Spleen (tissue), 11 donors: Measurements from ENCODE around the gene NGRN. TPM values are rescaled to one million over a fixed set of nuclear protein-coding genes. Genes with fewer than 3 reads are reported as not detected.
"Not testable (repeated sequence)": the region's sequence is repeated elsewhere in the genome, so short reads cannot be mapped to it uniquely, and the experiment has no call there.

Experiments used
- DNase-seq: peaks from one replicate; pipeline ENCODE4 v3.0.0-alpha.2; 2020
- H3K27ac ChIP-seq, 8 donors: fragments of 200-600 bp; sonication (generic) in 7 of 8; 1 replicate in 4 of 8; 2 replicates in 4 of 8; pipeline versions ENCODE4 v1.5.0 to v1.8.0; 2016 to 2021; ENCODE audit warnings: inconsistent platforms in 4 of 8, mild to moderate bottlenecking in 4 of 8, moderate library complexity in 1 of 8
- H3K27me3 ChIP-seq, 7 donors: fragments of 200-600 bp; sonication (generic) in 6 of 7; replicated peaks in 1 of 7; 1 replicate in 4 of 7; 2 replicates in 3 of 7; pipeline versions ENCODE4 v1.5.0 to v1.8.0; 2016 to 2021; ENCODE audit warnings: inconsistent platforms in 3 of 7, mild to moderate bottlenecking in 1 of 7
- H3K36me3 ChIP-seq, 6 donors: fragments of 200-600 bp; sonication (generic) in 5 of 6; 1 replicate in 4 of 6; 2 replicates in 2 of 6; pipeline versions ENCODE4 v1.5.0 to v1.8.0; 2016 to 2021; ENCODE audit warnings: inconsistent platforms in 2 of 6
- H3K4me1 ChIP-seq, 6 donors: fragments of 200-600 bp; sonication (generic) in 5 of 6; 1 replicate in 3 of 6; 2 replicates in 3 of 6; pipeline versions ENCODE4 v1.5.0 to v1.8.0; 2016 to 2021; ENCODE audit warnings: inconsistent platforms in 3 of 6
- H3K4me3 ChIP-seq, 8 donors: fragments of 200-600 bp; sonication (generic) in 7 of 8; 1 replicate in 4 of 8; 2 replicates in 4 of 8; pipeline versions ENCODE4 v1.5.0 to v1.8.0; 2016 to 2021; ENCODE audit warnings: inconsistent platforms in 4 of 8, mild to moderate bottlenecking in 4 of 8, moderate library complexity in 2 of 8
- H3K9me3 ChIP-seq, 8 donors: fragments of 200-600 bp; sonication (generic) in 7 of 8; 1 replicate in 4 of 8; 2 replicates in 4 of 8; pipeline versions ENCODE4 v1.5.0 to v1.8.0; 2016 to 2021; ENCODE audit warnings: inconsistent platforms in 4 of 8
- POLR2A ChIP-seq, 3 donors: fragments of 450-650 bp; IDR thresholded peaks; one replicate each; pipeline ENCODE4 v1.5.1; 2017; ENCODE audit warnings: antibody characterized with exemption in 3 of 3, mild to moderate bottlenecking in 1 of 3
- POLR2AphosphoS5 ChIP-seq, 3 donors: sonication (generic); formaldehyde crosslinking; IDR thresholded peaks; one replicate each; pipeline ENCODE4 v1.5.1; 2017; ENCODE audit warnings: antibody characterized with exemption in 3 of 3
- WGBS, 5 donors: extraction: QIAGEN DNeasy Blood & Tissue Kit in 3 of 5; methylation state at CpG; one replicate each; pipeline versions ENCODE4 v1.1.5 to v1.1.7; 2013 to 2018; 5-methylcytosine and 5-hydroxymethylcytosine counted together
- intact Hi-C: fragments of 100-400 bp; cut with DNase I; formaldehyde crosslinking; loops from one replicate; pipeline ENCODE4 v1.15.0; 2023; ENCODE audit warnings: low total_unique reads
- polyA plus RNA-seq, 3 donors: library from polyadenylated mRNA; stranded (reverse); fragments of 200-250 nt; gene quantifications; one replicate each; pipeline ENCODE4 v1.2.1, GENCODE V29; 2013
- total RNA-seq, 7 donors: library from RNA; depleted of rRNA in 3 of 7; stranded (reverse); fragments of >200 nt in 3 of 7; fragmentation: NEBNext Ultra II Directional in 4 of 7; extraction: Animal tissue kit (Norgen Biotek cat#: 25700) in 4 of 7; gene quantifications; one replicate each; pipeline versions ENCODE4 v1.1.0 to v1.2.1, GENCODE V29; 2016 to 2021
- TF ChIP-seq, protein P1 (sequence below), 11 experiments: fragments of 200-600 bp in 7 of 11; fragments of 450-650 bp in 4 of 11; sonication (generic) in 4 of 11; IDR thresholded peaks in 8 of 11; conservative IDR thresholded peaks in 3 of 11; 1 replicate in 7 of 11; 2 replicates in 4 of 11; pipeline versions ENCODE4 v1.4.0 to v1.8.0; 2016 to 2021; ENCODE audit warnings: antibody characterized with exemption in 11 of 11, inconsistent platforms in 4 of 11, mild to moderate bottlenecking in 1 of 11
- donor health status: healthy with polysubstance abuse.
- donor health status: DM: no; HTN: no; CAD: no; lungs with moderate emphysema.
- donor health status: DM: no; HTN: no; CAD: no.
- donor health status: Bipolar disorder and iron deficiency.
- donor health status: healthy.
- donor health status: DM: no; HTN: no; CAD: no.
- donor health status: DM: yes; HTN: yes; CAD: no.

The NGRN gene
- total and polyA plus RNA-seq, 10 donors, result 27.2 to 53.2 (median 46.6) TPM

- peak; percentile 91 for DNase-seq
- TF ChIP-seq, protein P1, sequence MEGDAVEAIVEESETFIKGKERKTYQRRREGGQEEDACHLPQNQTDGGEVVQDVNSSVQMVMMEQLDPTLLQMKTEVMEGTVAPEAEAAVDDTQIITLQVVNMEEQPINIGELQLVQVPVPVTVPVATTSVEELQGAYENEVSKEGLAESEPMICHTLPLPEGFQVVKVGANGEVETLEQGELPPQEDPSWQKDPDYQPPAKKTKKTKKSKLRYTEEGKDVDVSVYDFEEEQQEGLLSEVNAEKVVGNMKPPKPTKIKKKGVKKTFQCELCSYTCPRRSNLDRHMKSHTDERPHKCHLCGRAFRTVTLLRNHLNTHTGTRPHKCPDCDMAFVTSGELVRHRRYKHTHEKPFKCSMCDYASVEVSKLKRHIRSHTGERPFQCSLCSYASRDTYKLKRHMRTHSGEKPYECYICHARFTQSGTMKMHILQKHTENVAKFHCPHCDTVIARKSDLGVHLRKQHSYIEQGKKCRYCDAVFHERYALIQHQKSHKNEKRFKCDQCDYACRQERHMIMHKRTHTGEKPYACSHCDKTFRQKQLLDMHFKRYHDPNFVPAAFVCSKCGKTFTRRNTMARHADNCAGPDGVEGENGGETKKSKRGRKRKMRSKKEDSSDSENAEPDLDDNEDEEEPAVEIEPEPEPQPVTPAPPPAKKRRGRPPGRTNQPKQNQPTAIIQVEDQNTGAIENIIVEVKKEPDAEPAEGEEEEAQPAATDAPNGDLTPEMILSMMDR (IDR thresholded peaks at IDR 0.05 in 8 of 11, conservative IDR thresholded peaks at IDR 0.05 in 3 of 11), result peak; percentile 35 to 88 (median 77)
- TF ChIP-seq POLR2AphosphoS5 (IDR thresholded peaks at IDR 0.05), result peak in 1 of 3 donors; percentile 23
- H3K36me3 ChIP-seq, H3K27me3 ChIP-seq, H3K27ac ChIP-seq, H3K9me3 ChIP-seq, intact Hi-C loops: not testable (repeated sequence)
- peaks cover 0 to 15% (median 6%) of the 10 kb centered on the region in 6 donors for H3K4me1 ChIP-seq
- 46 to 53% (median 50%) methylated on average over 12 to 13 of the region's 13 CpGs for WGBS, 5 donors
- peak overlapping the region in 1 of 8 donors; percentile 12 for H3K4me3 ChIP-seq
Measured at GRCh38 chr15:90293040-90293810, 27.8 kb downstream of the NGRN start.

DNA sequence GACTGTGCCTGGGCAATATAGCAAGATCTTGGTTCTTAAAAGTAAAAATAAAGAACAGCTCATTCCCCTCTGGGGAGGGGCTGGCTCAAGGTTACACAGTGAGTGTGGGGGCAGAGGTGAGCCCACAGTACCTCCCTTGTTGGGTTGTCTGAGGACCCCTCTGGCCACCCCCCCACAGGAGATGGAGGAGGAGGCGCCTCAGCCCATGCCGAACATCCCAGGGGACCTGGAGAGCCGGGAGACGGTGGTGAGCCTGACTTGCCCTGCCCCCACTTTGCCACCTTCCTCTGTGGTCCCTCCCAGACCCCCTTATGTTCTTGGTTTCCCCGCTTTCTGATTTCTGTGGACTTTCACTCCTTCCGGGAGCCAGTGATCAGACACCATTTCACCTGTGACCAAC is 28.7 kb downstream of the NGRN start:
- DNase-seq, result no peak
- no peaks in the 10 kb centered on the region for H3K9me3 ChIP-seq
- WGBS, 5 donors, result 73 to 90% (median 88%) methylated on average over 6 of the region's 6 CpGs
- peaks cover 0 to 15% (median 6%) of the 10 kb centered on the region in 6 donors for H3K4me1 ChIP-seq
- intact Hi-C loops, result no loop called here
- H3K27me3 ChIP-seq, result no peaks in the 10 kb centered on the region
- no peak overlapping the region for H3K4me3 ChIP-seq
- no peak for TF ChIP-seq POLR2A (IDR thresholded peaks at IDR 0.05)
- no peak for TF ChIP-seq POLR2AphosphoS5 (IDR thresholded peaks at IDR 0.05)
- TF ChIP-seq, protein P1 (IDR thresholded peaks at IDR 0.05 in 8 of 11, conservative IDR thresholded peaks at IDR 0.05 in 3 of 11), result no peak
- H3K36me3 ChIP-seq, result no peaks in the 10 kb centered on the region
- no peak overlapping the region for H3K27ac ChIP-seq

DNA sequence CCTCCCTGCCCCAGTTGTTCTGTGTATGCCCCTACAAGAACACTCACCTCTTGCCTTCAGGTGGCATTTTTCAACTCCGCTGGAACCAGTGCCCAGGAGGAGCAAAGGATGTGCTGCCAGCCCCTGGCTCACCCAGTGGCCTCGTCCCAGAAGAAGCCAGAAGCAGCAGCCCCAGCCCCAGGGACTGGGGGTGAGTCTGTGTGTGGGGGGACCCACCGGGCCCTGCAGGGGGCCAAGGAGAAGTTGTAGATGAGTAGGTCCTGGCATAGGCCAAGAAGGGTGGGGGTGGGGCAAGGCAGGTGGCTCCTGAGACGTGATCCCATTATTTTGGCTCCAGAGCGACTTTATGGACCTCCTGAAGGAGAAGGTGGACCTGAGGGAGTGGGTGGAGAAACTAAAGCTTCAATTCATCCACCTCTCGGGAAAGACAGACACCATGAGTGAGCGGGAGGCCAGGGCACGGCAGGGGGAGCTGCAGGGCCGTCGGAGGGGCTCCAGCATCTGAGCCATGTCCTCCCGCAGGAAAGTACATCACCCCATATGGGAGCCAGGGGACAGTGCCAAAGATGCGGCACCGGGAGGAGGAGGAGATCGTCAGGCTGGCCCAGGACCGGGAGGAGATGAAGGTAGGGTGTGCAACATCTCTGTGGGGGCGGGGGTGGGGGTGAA is 29.3 kb downstream of the NGRN start:
- H3K27me3 ChIP-seq, result no peaks in the 10 kb centered on the region
- H3K4me3 ChIP-seq, result no peak overlapping the region
- intact Hi-C loops, result no loop called here
- no peak overlapping the region for H3K27ac ChIP-seq
- no peak for DNase-seq
- peaks cover 0 to 15% (median 6%) of the 10 kb centered on the region in 6 donors for H3K4me1 ChIP-seq
- no peaks in the 10 kb centered on the region for H3K36me3 ChIP-seq
- TF ChIP-seq POLR2AphosphoS5 (IDR thresholded peaks at IDR 0.05) (no peak), POLR2A (IDR thresholded peaks at IDR 0.05) (no peak)
- TF ChIP-seq, protein P1 (IDR thresholded peaks at IDR 0.05 in 8 of 11, conservative IDR thresholded peaks at IDR 0.05 in 3 of 11), result no peak
- WGBS, 5 donors, result 68 to 86% (median 74%) methylated on average over 14 to 16 of the region's 16 CpGs
- H3K9me3 ChIP-seq, result no peaks in the 10 kb centered on the region

DNA sequence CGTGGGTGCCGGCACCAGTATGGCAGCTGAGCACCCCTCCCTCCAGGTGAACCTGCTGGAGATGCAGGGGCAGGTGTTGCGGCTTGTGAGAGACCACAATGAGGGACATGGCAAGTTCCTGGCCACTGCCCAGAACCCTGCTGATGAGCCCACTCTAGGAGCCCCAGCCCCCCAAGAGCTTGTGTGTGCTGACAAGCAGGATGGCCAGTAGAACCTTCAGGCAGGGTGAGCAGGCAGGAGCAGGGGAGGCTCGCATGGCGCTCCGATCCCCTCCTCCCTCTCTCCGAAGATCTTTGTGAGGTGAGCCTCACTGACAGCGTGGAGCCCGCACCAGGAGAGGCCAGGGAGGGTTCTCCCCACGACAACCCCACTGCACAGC is 29.8 kb downstream of the NGRN start:
- WGBS, 5 donors, result 60 to 81% (median 69%) methylated on average over 7 to 10 of the region's 10 CpGs
- DNase-seq, result no peak
- Histone ChIP-seq H3K4me1 (peaks cover 0 to 15% (median 6%) of the 10 kb centered on the region in 6 donors), H3K9me3 (no peaks in the 10 kb centered on the region), H3K4me3 (no peak overlapping the region), H3K36me3 (no peaks in the 10 kb centered on the region), H3K27ac (no peak overlapping the region), H3K27me3 (no peaks in the 10 kb centered on the region)
- intact Hi-C loops, result no loop called here
- TF ChIP-seq POLR2A (IDR thresholded peaks at IDR 0.05) (no peak), POLR2AphosphoS5 (IDR thresholded peaks at IDR 0.05) (no peak)
- TF ChIP-seq, protein P1 (IDR thresholded peaks at IDR 0.05 in 8 of 11, conservative IDR thresholded peaks at IDR 0.05 in 3 of 11), result no peak

GRCh38 chr15:90296316-90296884 is 30.9 kb downstream of the NGRN start:
- 75 to 82% (median 77%) methylated on average over 4 of the region's 4 CpGs for whole genome bisulfite sequencing, 5 donors
- not testable (repeated sequence) for H3K27ac ChIP-seq, H3K9me3 ChIP-seq

More at GRCh38 chr15:90296316-90296884, 30.9 kb downstream of the NGRN start:
- H3K27me3 ChIP-seq, H3K4me3 ChIP-seq, DNase-seq, intact Hi-C loops, H3K36me3 ChIP-seq: not testable (repeated sequence)
- peaks cover 0 to 22% (median 11%) of the 10 kb centered on the region in 6 donors for H3K4me1 ChIP-seq
